PC-9 (cell line): Measurements from ENCODE around the gene KIAA0232. TPM values are rescaled to one million over a fixed set of nuclear protein-coding genes. Genes with fewer than 3 reads are reported as not detected.

Source experiments
- BruUV-seq: library from RNA; stranded (reverse); fragments of 400-500 nt; replicated peaks from 2 replicates; lab custom pipeline; 2021; lab: Mats Ljungman, UMichigan
- CTCF ChIA-PET: fragments of 300-600 bp; sonication (Branson Sonifier 250); formaldehyde crosslinking; loops from one replicate; lab custom pipeline; 2022; ENCODE audit warnings: antibody characterized with exemption; lab: Charles Lee
- POLR2A ChIA-PET: fragments of 300-600 bp; sonication (Branson Sonifier 250); formaldehyde crosslinking; loops from one replicate; lab custom pipeline; 2022; ENCODE audit warnings: antibody characterized with exemption; ENCODE audit not compliant: unreplicated experiment; lab: Charles Lee
- DNase-seq, 2 experiments: peaks; one replicate each; pipeline versions ENCODE4 v3.0.0 to v3.0.0-alpha.2; 2015 to 2022; ENCODE audit warnings: mixed read lengths in 1 of 2
- H2AFZ ChIP-seq: fragments of 200-600 bp; sonication (generic); 2 replicates; pipeline ENCODE4 v1.8.1; 2017; ENCODE audit warnings: antibody characterized with exemption
- H3F3A ChIP-seq: fragments of 200-600 bp; sonication (generic); 2 replicates; pipeline ENCODE4 v1.8.1; 2017; ENCODE audit warnings: antibody characterized with exemption, mild to moderate bottlenecking, low read depth; ENCODE audit not compliant: insufficient read depth
- H3K27ac ChIP-seq: fragments of 200-600 bp; sonication (generic); 2 replicates; pipeline ENCODE4 v1.6.1; 2016; ENCODE audit warnings: mixed run types
- H3K27me3 ChIP-seq: fragments of 200-600 bp; sonication (generic); 2 replicates; pipeline ENCODE4 v1.6.1; 2016; ENCODE audit warnings: low read depth, mixed run types; ENCODE audit not compliant: insufficient read depth
- H3K36me3 ChIP-seq: fragments of 200-600 bp; sonication (generic); 2 replicates; pipeline ENCODE4 v1.6.1; 2016; ENCODE audit warnings: low read depth, mixed run types
- H3K4me1 ChIP-seq: fragments of 200-600 bp; sonication (generic); replicated peaks from 2 replicates; pipeline ENCODE4 v1.6.1; 2016; ENCODE audit warnings: mixed run types; ENCODE audit not compliant: insufficient read depth
- H3K4me2 ChIP-seq: fragments of 200-600 bp; sonication (generic); 2 replicates; pipeline ENCODE4 v1.6.1; 2017; ENCODE audit warnings: mixed run types
- H3K4me3 ChIP-seq: fragments of 200-600 bp; sonication (generic); 2 replicates; pipeline ENCODE4 v1.6.1; 2016; ENCODE audit warnings: mixed run types
- H3K79me2 ChIP-seq: fragments of 200-600 bp; sonication (generic); 2 replicates; pipeline ENCODE4 v1.6.1; 2017; ENCODE audit warnings: low read depth, mixed run types
- H3K9me2 ChIP-seq: fragments of 200-600 bp; sonication (generic); 2 replicates; pipeline ENCODE4 v1.8.1; 2017; ENCODE audit warnings: mild to moderate bottlenecking; ENCODE audit not compliant: insufficient read depth
- H3K9me3 ChIP-seq: fragments of 200-600 bp; sonication (generic); 2 replicates; pipeline ENCODE4 v1.8.1; 2016; ENCODE audit warnings: low read depth; ENCODE audit not compliant: insufficient read depth
- H4K20me1 ChIP-seq: fragments of 200-600 bp; sonication (generic); 2 replicates; pipeline ENCODE4 v1.8.1; 2017; ENCODE audit not compliant: insufficient read depth
- CTCF ChIP-seq: fragments of 200-600 bp; sonication (generic); conservative IDR thresholded peaks from 2 replicates; pipeline ENCODE4 v1.6.1; 2017; ENCODE audit warnings: mixed run types, antibody characterized with exemption, mild to moderate bottlenecking, moderate library complexity
- EZH2 ChIP-seq: fragments of 200-600 bp; sonication (generic); IDR thresholded peaks from 2 replicates; pipeline ENCODE4 v1.8.0; 2017; ENCODE audit warnings: antibody characterized with exemption, low read depth
- intact Hi-C: fragments of 100-400 bp; cut with micrococcal nuclease; formaldehyde crosslinking; loops from one replicate; pipeline ENCODE4 v1.10.0; 2022; ENCODE audit not compliant: unreplicated experiment
- total RNA-seq: library from RNA; stranded (reverse); gene quantifications from 2 replicates; pipeline ENCODE4 v1.2.3, GENCODE V29; 2021

KIAA0232 gene
- total RNA-seq, 1 experiment from 2014 or later = 24.7 TPM

- intact Hi-C loops = no loop called here
- no peak overlapping the region for H3K4me3 ChIP-seq
- H3K9me3 ChIP-seq = no peaks in the 10 kb centered on the region
- H3K79me2 ChIP-seq = peaks cover 33% of the 10 kb centered on the region
- H3K9me2 ChIP-seq = no peaks in the 10 kb centered on the region
- H4K20me1 ChIP-seq = peaks cover 20% of the 10 kb centered on the region; the same call in 1 of the 2 replicates
- no peak overlapping the region for H3K4me2 ChIP-seq
- TF ChIP-seq CTCF = no peak
- 0 out of 2 replicates have a peak, but pooled peaks cover 11% of the 10 kb centered on the region for H3F3A ChIP-seq
- H3K27ac ChIP-seq = no peak overlapping the region
- H3K4me1 ChIP-seq = no peaks in the 10 kb centered on the region
- no peak for DNase-seq
- no peak overlapping the region for H2AFZ ChIP-seq
- BruUV-seq = no TSS peak
- POLR2A ChIA-PET = no interaction called here
- H3K36me3 ChIP-seq = no peaks in the 10 kb centered on the region; the same call in 1 of the 2 replicates
- no peaks in the 10 kb centered on the region for H3K27me3 ChIP-seq
- CTCF ChIA-PET = no interaction called here
Measured at GRCh38 chr4:6825403-6825802, 42.9 kb downstream of the KIAA0232 start.

- H2AFZ ChIP-seq = no peak overlapping the region
- H3K36me3 ChIP-seq = no peaks in the 10 kb centered on the region; the same call in 1 of the 2 replicates
- no TSS peak for BruUV-seq
- no peak overlapping the region for H3K4me2 ChIP-seq
- CTCF ChIA-PET = interaction anchor here (0.6 kb wide), 2 partner anchors 33 to 1189 kb away, joined by 3 read pairs; no protein-coding TSS in a partner anchor
- TF ChIP-seq CTCF (no peak), EZH2 (no peak)
- no peaks in the 10 kb centered on the region for H3K9me2 ChIP-seq
- POLR2A ChIA-PET = no interaction called here
- H3K79me2 ChIP-seq = peaks cover 18% of the 10 kb centered on the region
- H3K4me1 ChIP-seq = no peaks in the 10 kb centered on the region
- DNase-seq = no peak
- H3K27me3 ChIP-seq = no peaks in the 10 kb centered on the region
- H3F3A ChIP-seq = peaks cover 6% of the 10 kb centered on the region; the same call in 1 of the 2 replicates
- intact Hi-C loops = no loop called here
- H3K9me3 ChIP-seq = no peaks in the 10 kb centered on the region
- H4K20me1 ChIP-seq = peaks cover 19% of the 10 kb centered on the region; the same call in 1 of the 2 replicates
- no peak overlapping the region for H3K27ac ChIP-seq
- H3K4me3 ChIP-seq = no peak overlapping the region
Measured at GRCh38 chr4:6826781-6827508, 44.4 kb downstream of the KIAA0232 start.

GRCh38 chr4:6829086-6829485 lies 46.6 kb downstream of the KIAA0232 start:
- no peak for DNase-seq
- Histone ChIP-seq H3K4me3 (no peak overlapping the region), H3K4me2 (no peak overlapping the region), H3F3A (peaks cover 3% of the 10 kb centered on the region; the same call in 1 of the 2 replicates), H2AFZ (no peak overlapping the region), H3K27me3 (no peaks in the 10 kb centered on the region), H3K4me1 (no peaks in the 10 kb centered on the region), H3K9me3 (no peaks in the 10 kb centered on the region), H3K36me3 (no peaks in the 10 kb centered on the region; the same call in 1 of the 2 replicates), H3K9me2 (no peaks in the 10 kb centered on the region), H4K20me1 (peaks cover 15% of the 10 kb centered on the region; the same call in 1 of the 2 replicates), H3K79me2 (peaks cover 13% of the 10 kb centered on the region; the same call in 1 of the 2 replicates), H3K27ac (no peak overlapping the region)
- intact Hi-C loops = no loop called here
- no peak for TF ChIP-seq CTCF
- no peak for TF ChIP-seq EZH2
- BruUV-seq = no TSS peak
- ChIA-PET CTCF (no interaction called here), POLR2A (no interaction called here)
